Neural progenitor cell (in vitro differentiated cells): Measurements from ENCODE around the gene MYH1. TPM values are rescaled to one million over a fixed set of nuclear protein-coding genes. Genes with fewer than 3 reads are reported as not detected.
"Not testable (repeated sequence)": the region's sequence is repeated elsewhere in the genome, so short reads cannot be mapped to it uniquely, and the experiment has no call there.

Experiments used
- DNase-seq: peaks from one replicate; pipeline ENCODE4 v3.0.0-alpha.2; 2016; ENCODE audit warnings: low spot score
- H2AFZ ChIP-seq: fragments of 200-600 bp; sonication (generic); replicated peaks from 2 replicates; pipeline ENCODE4 v1.6.1; 2016; ENCODE audit warnings: antibody characterized with exemption
- H3F3A ChIP-seq: fragments of 200-600 bp; sonication (generic); 2 replicates; pipeline ENCODE4 v1.6.1; 2016; ENCODE audit warnings: antibody characterized with exemption, low read depth
- H3K27ac ChIP-seq: fragments of 200-600 bp; sonication (generic); 2 replicates; pipeline ENCODE4 v1.5.1; 2016; ENCODE audit warnings: mild to moderate bottlenecking
- H3K27me3 ChIP-seq: fragments of 200-600 bp; sonication (generic); 2 replicates; pipeline ENCODE4 v1.6.1; 2016; ENCODE audit warnings: mild to moderate bottlenecking, moderate library complexity
- H3K36me3 ChIP-seq: fragments of 200-600 bp; sonication (generic); 2 replicates; pipeline ENCODE4 v1.5.1; 2016
- H3K4me1 ChIP-seq: fragments of 200-600 bp; sonication (generic); 2 replicates; pipeline ENCODE4 v1.6.1; 2016; ENCODE audit warnings: mixed run types
- H3K4me2 ChIP-seq: fragments of 200-600 bp; sonication (generic); 2 replicates; pipeline ENCODE4 v1.6.1; 2016
- H3K4me3 ChIP-seq: fragments of 200-600 bp; sonication (generic); 2 replicates; pipeline ENCODE4 v1.5.1; 2016
- H3K79me2 ChIP-seq: fragments of 200-600 bp; sonication (generic); 2 replicates; pipeline ENCODE4 v1.6.1; 2016; ENCODE audit warnings: low read depth
- H3K9ac ChIP-seq: fragments of 200-600 bp; sonication (generic); 2 replicates; pipeline ENCODE4 v1.6.1; 2016
- H3K9me3 ChIP-seq: fragments of 200-600 bp; sonication (generic); 2 replicates; pipeline ENCODE4 v1.5.1; 2016; ENCODE audit warnings: low read depth
- H4K20me1 ChIP-seq: fragments of 200-600 bp; sonication (generic); 2 replicates; pipeline ENCODE4 v1.6.1; 2016; ENCODE audit warnings: low read depth
- H3K27ac Mint-ChIP-seq: 3 replicates; pipeline ENCODE4 v1.8.0; 2021; ENCODE audit warnings: mixed read lengths
- H3K27me3 Mint-ChIP-seq: 2 replicates; pipeline ENCODE4 v1.8.0; 2022; ENCODE audit warnings: low read depth, mild to moderate bottlenecking, inconsistent platforms, moderate library complexity, mixed read lengths; ENCODE audit not compliant: insufficient read depth
- H3K36me3 Mint-ChIP-seq: 3 replicates; pipeline ENCODE4 v1.8.0; 2021; ENCODE audit warnings: mixed read lengths
- H3K4me1 Mint-ChIP-seq: 3 replicates; pipeline ENCODE4 v1.8.0; 2021; ENCODE audit warnings: mixed read lengths
- H3K4me3 Mint-ChIP-seq: 3 replicates; pipeline ENCODE4 v1.8.0; 2021; ENCODE audit warnings: mild to moderate bottlenecking, moderate library complexity, mixed read lengths
- H3K9me3 Mint-ChIP-seq: 3 replicates; pipeline ENCODE4 v1.8.0; 2020; ENCODE audit warnings: mixed read lengths
- CTCF ChIP-seq: fragments of 200-600 bp; sonication (generic); IDR thresholded peaks from 2 replicates; pipeline ENCODE4 v1.5.1; 2017; ENCODE audit warnings: antibody characterized with exemption, mild to moderate bottlenecking
- EZH2 ChIP-seq: fragments of 200-600 bp; sonication (generic); IDR thresholded peaks from 2 replicates; pipeline ENCODE4 v1.6.1; 2017; ENCODE audit warnings: antibody characterized with exemption, mild to moderate bottlenecking, moderate library complexity
- EZH2phosphoT487 ChIP-seq: fragments of 200-600 bp; sonication (generic); IDR thresholded peaks from 2 replicates; pipeline ENCODE4 v1.6.1; 2017; ENCODE audit warnings: antibody characterized with exemption
- total RNA-seq: library from RNA; depleted of rRNA; stranded (reverse); fragments of >200 nt; gene quantifications from 2 replicates; pipeline ENCODE4 v1.2.3, GENCODE V29; 2015; ENCODE audit warnings: low replicate concordance

The MYH1 gene
- total RNA-seq, 1 donor from 2014 or later: not detected

GRCh38 chr17:10549096-10549842 lies 30.9 kb upstream of the MYH1 start, which contains the start of gene MYH2:
Gene MYH2, minus strand, starts transcription at chr17:10549658. Its CDS starts 1,738 bp downstream, at chr17:10547920.
- no peak within 1 kb of the TSS for H3K4me3 Mint-ChIP-seq
- peak within 1 kb of the TSS; percentile 37 for H3K4me3 ChIP-seq
- H3K27ac Mint-ChIP-seq: no peak within 1 kb of the TSS

GRCh38 chr17:10547351-10547750 lies 29.0 kb upstream of the MYH1 start:
- Histone ChIP-seq H3K36me3 (no peaks in the 10 kb centered on the region), H3K27me3 (no peaks in the 10 kb centered on the region), H2AFZ (peak overlapping the region; percentile 26), H4K20me1 (no peaks in the 10 kb centered on the region), H3K9me3 (no peaks in the 10 kb centered on the region), H3K4me1 (peaks cover 29% of the 10 kb centered on the region), H3K27ac (no peak overlapping the region), H3K9ac (no peak overlapping the region), H3K4me3 (no peak overlapping the region), H3K4me2 (no peak overlapping the region), H3F3A (peaks cover 26% of the 10 kb centered on the region), H3K79me2 (no peaks in the 10 kb centered on the region)
- DNase-seq: no peak
- Mint-ChIP-seq H3K36me3 (no peaks in the 10 kb centered on the region), H3K9me3 (no peaks in the 10 kb centered on the region), H3K4me1 (peaks cover 16% of the 10 kb centered on the region), H3K4me3 (no peak overlapping the region), H3K27ac (no peak overlapping the region), H3K27me3 (no peaks in the 10 kb centered on the region)
- TF ChIP-seq CTCF (no peak), EZH2phosphoT487 (no peak), EZH2 (no peak)

More at GRCh38 chr17:10549096-10549842, 30.9 kb upstream of the MYH1 start, which contains the start of gene MYH2:
- Histone ChIP-seq H3K36me3 (no peaks in the 10 kb centered on the region), H3F3A (peaks cover 26% of the 10 kb centered on the region), H3K27ac (peak within 1 kb of the TSS; percentile 92), H3K4me1 (peaks cover 33% of the 10 kb centered on the region), H3K9ac (no peak within 1 kb of the TSS), H3K4me2 (peak within 1 kb of the TSS; percentile 72), H3K79me2 (no peaks in the 10 kb centered on the region), H2AFZ (peak within 1 kb of the TSS; percentile 52), H4K20me1 (no peaks in the 10 kb centered on the region), H3K9me3 (no peaks in the 10 kb centered on the region), H3K27me3 (no peaks in the 10 kb centered on the region)
- TF ChIP-seq EZH2phosphoT487 (no peak), EZH2 (no peak), CTCF (no peak)
- H3K4me1 Mint-ChIP-seq: peaks cover 16% of the 10 kb centered on the region
- H3K27me3 Mint-ChIP-seq: no peaks in the 10 kb centered on the region
- no peaks in the 10 kb centered on the region for H3K36me3 Mint-ChIP-seq
- H3K9me3 Mint-ChIP-seq: no peaks in the 10 kb centered on the region
- DNase-seq: peak; percentile 76

- H4K20me1 ChIP-seq, H3K79me2 ChIP-seq, H3K27ac ChIP-seq, H3K4me3 ChIP-seq, H3K4me2 ChIP-seq, DNase-seq, H3K27ac Mint-ChIP-seq, H3K9ac ChIP-seq, H3K4me1 ChIP-seq, H2AFZ ChIP-seq, H3F3A ChIP-seq, H3K36me3 Mint-ChIP-seq, H3K27me3 Mint-ChIP-seq, H3K9me3 ChIP-seq, H3K36me3 ChIP-seq, H3K4me1 Mint-ChIP-seq, H3K27me3 ChIP-seq, H3K4me3 Mint-ChIP-seq: not testable (repeated sequence)
- peak; percentile 23 for TF ChIP-seq CTCF
- H3K9me3 Mint-ChIP-seq: peaks cover 10% of the 10 kb centered on the region
Observed at GRCh38 chr17:10543486-10543885, 25.1 kb upstream of the MYH1 start.

- not testable (repeated sequence) for H3K27me3 Mint-ChIP-seq, H4K20me1 ChIP-seq, H3K9ac ChIP-seq, H3F3A ChIP-seq, H3K27ac ChIP-seq, H2AFZ ChIP-seq, H3K4me1 ChIP-seq, H3K36me3 ChIP-seq, H3K9me3 ChIP-seq, H3K79me2 ChIP-seq, H3K27me3 ChIP-seq, H3K4me1 Mint-ChIP-seq, H3K36me3 Mint-ChIP-seq, H3K27ac Mint-ChIP-seq, DNase-seq, H3K4me3 ChIP-seq, H3K4me3 Mint-ChIP-seq, H3K4me2 ChIP-seq
- peaks cover 10% of the 10 kb centered on the region for H3K9me3 Mint-ChIP-seq
Observed at GRCh38 chr17:10541179-10541578, 22.8 kb upstream of the MYH1 start.
